GM12878 (cell line): ENCODE measurements around the gene TUBA1A. TPM values are rescaled to one million over a fixed set of nuclear protein-coding genes. Genes with fewer than 3 reads are reported as not detected.

Experiments
- ATF2 ChIP-seq: IDR thresholded peaks from 2 replicates; pipeline ENCODE4 v1.6.1; 2012; ENCODE audit warnings: low read length, inconsistent platforms
- CHD4 ChIP-seq: fragments of 200-600 bp; sonication (generic); IDR thresholded peaks from 2 replicates; pipeline ENCODE4 v1.6.1; 2016; ENCODE audit warnings: mild to moderate bottlenecking
- EED ChIP-seq: sonication (generic); IDR thresholded peaks from 2 replicates; pipeline ENCODE4 v1.6.1; 2016; ENCODE audit warnings: antibody characterized with exemption, low read depth
- FOS ChIP-seq: IDR thresholded peaks from 3 replicates; pipeline ENCODE4 v1.6.1; 2011; ENCODE audit warnings: borderline replicate concordance; ENCODE audit not compliant: insufficient read length; ENCODE audit errors: extremely low read depth
- KDM1A ChIP-seq: fragments of 200-600 bp; sonication (generic); IDR thresholded peaks from 2 replicates; pipeline ENCODE4 v1.6.1; 2016; ENCODE audit warnings: borderline replicate concordance
- KLF5 ChIP-seq: fragments of 450-650 bp; IDR thresholded peaks from 2 replicates; pipeline ENCODE4 v1.6.1; 2014; ENCODE audit warnings: mild to moderate bottlenecking; ENCODE audit not compliant: partially characterized antibody
- NKRF ChIP-seq: fragments of 450-650 bp; conservative IDR thresholded peaks from 2 replicates; pipeline ENCODE4 v1.6.1; 2017; ENCODE audit warnings: mild to moderate bottlenecking, moderate library complexity
- NRF1 ChIP-seq: conservative IDR thresholded peaks from 2 replicates; pipeline ENCODE4 v1.6.1; 2011; ENCODE audit warnings: mild to moderate bottlenecking, low read depth, low read length, improper control_type of control experiment
- POU2F2 ChIP-seq: IDR thresholded peaks from 3 replicates; pipeline ENCODE4 v1.6.1; 2011; ENCODE audit warnings: low read depth, mild to moderate bottlenecking, low read length, borderline replicate concordance
- SIX5 ChIP-seq: IDR thresholded peaks from 2 replicates; pipeline ENCODE4 v1.6.1; 2011; ENCODE audit warnings: mild to moderate bottlenecking, low read depth, low read length, moderate library complexity; ENCODE audit not compliant: severe bottlenecking
- SMAD5 ChIP-seq: IDR thresholded peaks from 2 replicates; pipeline ENCODE4 v1.6.1; 2016; ENCODE audit warnings: antibody characterized with exemption, low read depth
- TAF1 ChIP-seq: IDR thresholded peaks from 2 replicates; pipeline ENCODE4 v1.6.1; 2011; ENCODE audit warnings: mild to moderate bottlenecking, low read depth, low read length, borderline replicate concordance
- TBL1XR1 ChIP-seq: IDR thresholded peaks from 2 replicates; pipeline ENCODE4 v1.6.1; 2012; ENCODE audit warnings: low read depth, low read length, improper control_type of control experiment
- USF1 ChIP-seq: IDR thresholded peaks from 2 replicates; pipeline ENCODE4 v1.6.1; 2011; ENCODE audit warnings: borderline replicate concordance, low read depth, mild to moderate bottlenecking, moderate library complexity, mixed read lengths, low read length; ENCODE audit not compliant: insufficient read depth; ENCODE audit errors: extremely low read length
- ZBTB11 ChIP-seq: fragments of 450-650 bp; formaldehyde crosslinking; IDR thresholded peaks from 2 replicates; pipeline ENCODE4 v1.5.0; 2022; ENCODE audit warnings: mild to moderate bottlenecking, missing genetic modification characterization
- ZSCAN29 ChIP-seq: fragments of 450-650 bp; IDR thresholded peaks from 2 replicates; pipeline ENCODE4 v1.6.1; 2017; ENCODE audit warnings: mild to moderate bottlenecking, moderate library complexity
- polyA plus RNA-seq, 11 experiments: library from polyadenylated mRNA; depleted of rRNA in 4 of 11; unstranded in 6 of 11; stranded (reverse) in 5 of 11; fragments of >200 nt; fragmentation: Nextera tagmentation in 4 of 11; fragmentation: Illumina TruSeq in 1 of 11; extraction: Ambion mirVana in 4 of 11; extraction: Trizol in 1 of 11; gene quantifications; 1 replicate in 1 of 11; 2 replicates in 10 of 11; pipeline versions ENCODE4 v1.2.1 to v1.2.3, GENCODE V29; 2011 to 2016; ENCODE audit warnings: inconsistent platforms in 2 of 11, missing spikeins in 2 of 11, low read depth in 1 of 11
- total RNA-seq, 4 experiments: library from RNA; depleted of rRNA in 3 of 4; stranded (reverse); fragments of >200 nt in 3 of 4; fragmentation: Illumina TruSeq in 1 of 4; extraction: Trizol in 1 of 4; gene quantifications; 2 replicates each; pipeline versions ENCODE4 v1.2.1 to v1.2.3, GENCODE V29; 2013 to 2021

TUBA1A gene
- total and polyA plus RNA-seq, 10 of the 15 experiments (the other 5 are each of a cell fraction or from before 2014, with no cell fraction given), result 129 to 496 (median 249) TPM

- TF ChIP-seq ZBTB11 (CRISPR knock-in tag) (no peak), NKRF (no peak), ZSCAN29 (no peak), NRF1 (no peak), KDM1A (no peak), TBL1XR1 (no peak), ATF2 (no peak), FOS (no peak), KLF5 (no peak), EED (no peak), SIX5 (no peak), POU2F2 (peak; percentile 31; the same call in 1 of the 3 replicates), SMAD5 (peak; percentile 69), CHD4 (no peak), TAF1 (no peak), USF1 (no peak)
- TF ChIP-seq, all 136 proteins: peak for 10
These were observed 27.6 kb downstream of the TUBA1A start (continued) for GRCh38 chr12:49161092-49161795.
